Right cardiac atrium (tissue), 5 donors: ENCODE results near the gene HSPH1. TPM values are rescaled to one million over a fixed set of nuclear protein-coding genes. Genes with fewer than 3 reads are reported as not detected.

Source experiments
- ATAC-seq, 2 donors: fragments of 200-7000 bp; cut with Tn5 transposase; one replicate each; pipeline versions ENCODE4 v1.8.0 to v1.9.1; 2020; ENCODE audit warnings: moderate library complexity in 2 of 2, mild to moderate bottlenecking in 1 of 2
- DNase-seq, 3 donors: peaks; one replicate each; pipeline ENCODE4 v3.0.0-alpha.2; 2020
- H3K27ac ChIP-seq: one replicate; pipeline ENCODE4 v1.5.1; 2013; ENCODE audit warnings: mild to moderate bottlenecking, low read length, control low read depth, moderate library complexity
- H3K27me3 ChIP-seq: one replicate; pipeline ENCODE4 v1.6.1; 2013; ENCODE audit not compliant: control insufficient read depth, insufficient read depth
- H3K4me1 ChIP-seq: one replicate; pipeline ENCODE4 v1.6.1; 2013; ENCODE audit warnings: low read length; ENCODE audit not compliant: control insufficient read depth, insufficient read depth
- H3K4me3 ChIP-seq: one replicate; pipeline ENCODE4 v1.5.1; 2013; ENCODE audit warnings: low read length, control low read depth
- H3K9me3 ChIP-seq: one replicate; pipeline ENCODE4 v1.6.1; 2013; ENCODE audit warnings: low read length; ENCODE audit not compliant: control insufficient read depth
- WGBS: extraction: QIAGEN DNeasy Blood & Tissue Kit; methylation state at CpG from one replicate; pipeline ENCODE4 v1.1.7; 2013; 5-methylcytosine and 5-hydroxymethylcytosine counted together
- intact Hi-C, 4 donors: fragments of 100-400 bp; cut with DNase I; formaldehyde crosslinking; loops; one replicate each; pipeline versions ENCODE4 v1.11.0 to v1.14.0; 2022 to 2023
- polyA plus RNA-seq: library from polyadenylated mRNA; stranded (reverse); fragments of 200-250 nt; gene quantifications from one replicate; pipeline ENCODE4 v1.2.3, GENCODE V29; 2013
- total RNA-seq, 4 donors: library from RNA; stranded (reverse); fragmentation: NEBNext Ultra II Directional; extraction: Animal tissue kit (Norgen Biotek cat#: 25700); gene quantifications; one replicate each; pipeline ENCODE4 v1.2.1, GENCODE V29; 2021
- donor health status: healthy with polysubstance abuse.
- donor health status: DM: no; HTN: yes; CAD: no.
- donor health status: DM: no; HTN: no; CAD: no.
- donor health status: DM: no; HTN: yes; CAD: no; lungs with severe emphysema.
- donor health status: DM: yes; HTN: yes; CAD: no.

HSPH1 gene
- total and polyA plus RNA-seq, 5 donors: 42.1 to 108 (median 55.4) TPM

DNA sequence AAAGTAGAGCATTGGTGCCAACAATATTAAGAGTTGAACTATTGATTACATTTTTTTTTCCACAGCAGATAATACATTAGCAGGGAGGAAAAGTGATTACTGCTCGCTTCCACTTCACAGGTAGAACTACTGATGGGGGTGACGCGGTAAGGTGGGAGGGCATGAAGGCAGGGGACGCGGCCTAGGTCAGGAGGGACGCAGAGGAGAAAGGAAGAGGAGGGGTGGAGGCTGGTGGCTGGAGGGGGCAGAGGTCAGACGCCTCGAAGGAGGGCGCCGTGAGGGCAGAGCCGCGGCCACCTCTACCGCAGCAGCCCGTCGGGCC, 37.8 kb upstream of the HSPH1 start:
- Histone ChIP-seq H3K27me3 (no peaks in the 10 kb centered on the region), H3K4me3 (peak overlapping the region; percentile 87), H3K4me1 (peaks cover 2% of the 10 kb centered on the region), H3K27ac (peak overlapping the region; percentile 57), H3K9me3 (no peaks in the 10 kb centered on the region)
- 10% methylated on average over 15 of the region's 15 CpGs for WGBS
- DNase-seq: no peak
- intact Hi-C loops: loop anchor here in 1 of 4 donors (10.0 kb wide), 1 partner anchor 225 kb away; no protein-coding TSS in a partner anchor
- no peak for ATAC-seq

DNA sequence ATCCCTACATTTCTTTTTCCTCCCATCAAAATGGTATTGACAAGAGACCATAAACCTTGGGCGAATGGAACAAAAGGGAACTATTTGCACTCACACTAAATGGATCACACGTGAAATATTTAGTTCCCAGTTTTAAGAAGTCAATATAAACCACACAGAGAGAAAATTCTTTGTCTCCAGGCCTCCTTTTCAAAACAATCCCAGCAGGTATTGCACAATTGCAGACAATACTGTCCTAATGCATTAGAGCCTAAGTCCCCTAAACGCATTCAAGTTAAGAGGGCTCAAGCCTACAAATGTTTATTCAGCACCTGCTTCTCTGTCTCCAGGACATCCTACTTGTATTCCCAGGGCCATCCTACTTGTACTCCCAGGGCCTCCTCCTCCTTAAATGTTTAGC, 36.8 kb upstream of the HSPH1 start:
- H3K4me1 ChIP-seq: no peaks in the 10 kb centered on the region
- ATAC-seq (no peak), DNase-seq (no peak)
- no peaks in the 10 kb centered on the region for H3K27me3 ChIP-seq
- H3K9me3 ChIP-seq: no peaks in the 10 kb centered on the region
- WGBS: 88% methylated on average over 3 of the region's 3 CpGs
- no peak overlapping the region for H3K4me3 ChIP-seq
- intact Hi-C loops: loop anchor here in 1 of 4 donors (10.0 kb wide), 1 partner anchor 226 kb away; no protein-coding TSS in a partner anchor
- H3K27ac ChIP-seq: no peak overlapping the region

DNA sequence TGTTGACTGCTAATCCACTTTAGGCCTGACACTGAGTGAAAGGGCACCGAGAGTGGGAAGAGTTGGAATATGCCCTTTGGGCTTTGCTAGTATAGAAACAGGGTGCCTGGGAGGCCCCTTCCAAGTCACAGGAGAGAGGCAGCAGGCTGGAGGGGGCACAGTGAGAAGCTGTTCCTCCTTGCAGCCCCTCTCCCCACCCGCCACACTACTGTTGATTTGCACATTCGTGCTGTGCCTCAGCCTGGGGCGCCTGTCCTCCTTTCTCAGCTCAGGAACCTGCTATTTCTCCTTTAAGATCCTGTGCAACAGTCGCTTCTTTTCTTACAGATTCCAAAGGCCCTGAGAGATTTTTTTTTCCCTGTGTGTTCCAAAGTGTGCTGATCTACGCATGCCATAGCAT, 35.3 kb upstream of the HSPH1 start:
- ATAC-seq (no peak), DNase-seq (no peak)
- Histone ChIP-seq H3K9me3 (no peaks in the 10 kb centered on the region), H3K27me3 (no peaks in the 10 kb centered on the region), H3K4me3 (no peak overlapping the region), H3K27ac (no peak overlapping the region), H3K4me1 (no peaks in the 10 kb centered on the region)
- WGBS: 94% methylated on average over 6 of the region's 6 CpGs
- intact Hi-C loops: loop anchor here in 1 of 4 donors (10.0 kb wide), 1 partner anchor 228 kb away; no protein-coding TSS in a partner anchor

DNA sequence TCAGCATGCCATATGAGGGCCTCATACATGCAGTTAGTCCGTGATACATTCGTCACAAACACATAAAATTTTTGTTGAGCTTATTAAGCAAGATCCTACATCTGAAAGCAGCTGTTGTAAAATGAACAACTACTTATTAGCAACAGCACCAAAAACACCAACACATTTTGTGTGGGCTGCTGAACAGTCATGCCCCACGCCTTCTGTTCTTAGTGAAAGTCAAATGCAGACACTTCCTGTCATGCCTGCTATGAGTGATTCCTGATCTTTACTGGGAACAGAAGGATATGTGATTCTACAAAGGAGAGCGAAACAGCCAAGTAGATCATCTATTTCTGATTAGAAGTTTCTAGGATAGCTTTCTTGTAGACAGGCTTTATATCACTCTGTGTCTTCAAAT, 33.9 kb upstream of the HSPH1 start:
- H3K4me1 ChIP-seq: no peaks in the 10 kb centered on the region
- no peaks in the 10 kb centered on the region for H3K27me3 ChIP-seq
- H3K9me3 ChIP-seq: no peaks in the 10 kb centered on the region
- intact Hi-C loops: loop anchor here in 1 of 4 donors (10.0 kb wide), 1 partner anchor 229 kb away; no protein-coding TSS in a partner anchor
- DNase-seq (no peak), ATAC-seq (no peak)
- 94% methylated on average over 4 of the region's 4 CpGs for WGBS
- no peak overlapping the region for H3K27ac ChIP-seq
- H3K4me3 ChIP-seq: no peak overlapping the region

DNA sequence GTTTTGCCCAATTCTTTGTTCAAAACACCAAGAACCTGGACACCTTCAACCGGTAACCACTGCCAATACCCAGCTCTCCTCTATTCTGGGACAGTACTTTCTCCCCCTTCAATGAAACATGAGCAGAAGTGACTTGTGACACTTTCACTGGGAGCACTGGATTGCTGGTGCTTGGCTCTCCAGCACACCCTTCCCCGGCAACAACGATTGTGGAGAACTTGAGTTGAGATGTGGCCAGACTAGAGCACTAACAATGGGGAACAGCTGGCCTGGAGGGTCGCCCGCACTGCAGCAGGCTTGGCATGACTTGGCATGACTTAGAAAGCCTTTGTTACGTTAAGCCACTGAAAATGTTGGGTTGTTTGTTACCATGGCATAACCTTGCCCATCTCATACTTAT, 30.6 kb upstream of the HSPH1 start:
- no peaks in the 10 kb centered on the region for H3K9me3 ChIP-seq
- DNase-seq (no peak), ATAC-seq (peak in 1 of 2 donors; percentile 41)
- intact Hi-C loops: loop anchor here in 1 of 4 donors (10.0 kb wide), 1 partner anchor 232 kb away; no protein-coding TSS in a partner anchor
- no peak overlapping the region for H3K4me3 ChIP-seq
- no peaks in the 10 kb centered on the region for H3K4me1 ChIP-seq
- 83% methylated on average over 6 of the region's 6 CpGs for WGBS
- H3K27me3 ChIP-seq: no peaks in the 10 kb centered on the region
- H3K27ac ChIP-seq: no peak overlapping the region

DNA sequence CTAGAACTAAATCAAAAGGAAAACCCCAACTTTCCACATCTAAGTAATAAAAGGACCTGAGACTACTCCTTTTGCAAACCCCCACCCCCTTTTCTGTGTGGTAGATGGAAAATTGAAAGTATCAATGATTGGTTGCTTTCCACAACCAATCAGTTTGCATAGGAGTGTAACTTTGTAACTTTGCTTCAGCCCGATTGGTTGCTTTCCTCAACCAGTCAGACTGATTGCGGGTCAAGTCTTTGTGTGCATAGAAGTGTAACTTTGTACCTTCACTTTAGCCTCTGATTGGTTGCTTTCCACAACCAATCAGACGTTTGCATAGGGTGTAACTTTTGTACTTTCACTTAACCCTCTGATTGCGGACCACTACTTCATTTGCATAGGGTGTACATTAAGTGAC, 30.0 kb upstream of the HSPH1 start:
- no peak for DNase-seq
- Histone ChIP-seq H3K4me3 (no peak overlapping the region), H3K27ac (no peak overlapping the region), H3K4me1 (no peaks in the 10 kb centered on the region), H3K9me3 (no peaks in the 10 kb centered on the region), H3K27me3 (no peaks in the 10 kb centered on the region)
- WGBS: 85% methylated on average over 4 of the region's 4 CpGs
- intact Hi-C loops: loop anchor here in 1 of 4 donors (10.0 kb wide), 1 partner anchor 233 kb away; no protein-coding TSS in a partner anchor
- ATAC-seq: no peak

DNA sequence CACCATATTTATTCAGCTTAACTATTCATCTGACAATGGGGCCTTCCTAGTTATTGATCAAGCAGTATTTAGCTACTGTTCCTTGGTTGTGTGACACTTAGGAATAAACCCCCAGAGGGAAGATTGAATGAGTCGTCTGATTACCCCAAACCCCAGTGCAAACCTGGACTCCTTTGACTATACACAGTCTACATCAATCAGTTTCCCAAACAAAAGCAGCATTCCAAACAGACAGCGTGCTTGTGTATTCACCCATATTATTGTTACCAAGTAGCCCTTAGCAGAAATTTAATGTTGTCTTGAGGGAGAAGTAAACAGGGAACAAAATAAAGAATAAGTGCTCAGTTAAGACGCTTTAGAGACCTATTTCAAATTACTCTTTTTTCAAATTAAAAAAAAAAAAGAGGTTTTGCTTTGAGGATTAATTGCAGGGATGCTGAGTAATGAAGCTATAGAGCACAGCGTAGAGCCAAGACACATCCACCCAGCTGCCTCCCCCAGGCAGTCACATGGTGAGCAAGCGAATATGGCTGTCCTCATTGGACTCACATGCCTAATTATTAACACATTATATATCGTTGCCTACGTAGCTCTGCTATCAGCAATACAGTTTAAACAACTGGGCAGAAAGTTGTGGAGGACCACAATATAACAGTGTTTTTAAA, 23.4 kb upstream of the HSPH1 start:
- no peak for DNase-seq
- intact Hi-C loops: no loop called here
- ATAC-seq: no peak
- Histone ChIP-seq H3K4me3 (no peak overlapping the region), H3K27ac (no peak overlapping the region), H3K9me3 (no peaks in the 10 kb centered on the region), H3K27me3 (no peaks in the 10 kb centered on the region), H3K4me1 (no peaks in the 10 kb centered on the region)
- 79% methylated on average over 7 of the region's 7 CpGs for WGBS

DNA sequence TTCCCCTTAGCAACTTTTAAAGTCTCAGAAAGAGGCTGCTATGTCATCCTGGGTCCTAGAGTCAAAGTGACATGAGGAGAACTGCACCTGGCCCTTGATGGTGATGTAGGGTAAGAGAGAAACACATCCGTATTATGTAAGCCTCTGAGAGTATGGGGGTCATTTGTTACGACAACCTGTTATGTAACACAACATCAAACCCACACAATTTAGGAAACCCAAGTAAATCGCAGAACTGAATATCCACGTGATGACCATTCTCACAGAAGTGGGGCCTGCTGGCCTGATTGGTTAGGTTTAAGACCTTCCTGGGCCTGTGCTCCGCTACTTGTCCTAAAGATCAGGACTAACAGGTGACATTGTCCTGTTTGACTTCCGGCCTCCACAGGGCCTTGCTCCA, 22.7 kb upstream of the HSPH1 start:
- no peak overlapping the region for H3K27ac ChIP-seq
- intact Hi-C loops: no loop called here

DNA sequence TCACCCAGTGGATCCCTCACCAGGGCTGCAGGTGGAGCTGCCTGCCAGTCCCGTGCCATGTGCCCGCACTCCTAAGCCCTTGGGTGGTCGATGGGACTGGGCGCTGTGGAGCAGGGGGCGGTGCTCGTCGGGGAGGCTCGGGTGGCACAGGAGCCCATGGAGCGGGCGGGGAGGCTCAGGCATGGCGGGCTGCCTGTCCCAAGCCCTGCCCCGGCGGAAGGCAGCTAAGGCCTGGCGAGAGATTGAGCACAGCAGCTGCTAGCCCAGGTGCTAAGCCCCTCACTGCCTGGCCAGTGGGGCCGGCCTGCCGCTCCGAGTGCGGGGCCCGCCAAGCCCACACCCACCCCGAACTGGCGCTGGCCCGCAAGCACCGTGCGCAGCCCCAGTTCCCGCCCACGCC, 21.3 kb upstream of the HSPH1 start:
- Histone ChIP-seq H3K4me3 (no peak overlapping the region), H3K9me3 (no peaks in the 10 kb centered on the region), H3K4me1 (no peaks in the 10 kb centered on the region), H3K27me3 (no peaks in the 10 kb centered on the region), H3K27ac (no peak overlapping the region)
- ATAC-seq (no peak), DNase-seq (peak in 2 of 3 donors; percentile 40 to 58)
- 94% methylated on average over 26 of the region's 26 CpGs for WGBS
- intact Hi-C loops: no loop called here

More for the DNA sequence above, 22.7 kb upstream of the HSPH1 start:
- Histone ChIP-seq H3K9me3 (no peaks in the 10 kb centered on the region), H3K27me3 (no peaks in the 10 kb centered on the region), H3K4me1 (no peaks in the 10 kb centered on the region), H3K4me3 (no peak overlapping the region)
- 93% methylated on average over 6 of the region's 6 CpGs for WGBS
- no peak for ATAC-seq
- no peak for DNase-seq

DNA sequence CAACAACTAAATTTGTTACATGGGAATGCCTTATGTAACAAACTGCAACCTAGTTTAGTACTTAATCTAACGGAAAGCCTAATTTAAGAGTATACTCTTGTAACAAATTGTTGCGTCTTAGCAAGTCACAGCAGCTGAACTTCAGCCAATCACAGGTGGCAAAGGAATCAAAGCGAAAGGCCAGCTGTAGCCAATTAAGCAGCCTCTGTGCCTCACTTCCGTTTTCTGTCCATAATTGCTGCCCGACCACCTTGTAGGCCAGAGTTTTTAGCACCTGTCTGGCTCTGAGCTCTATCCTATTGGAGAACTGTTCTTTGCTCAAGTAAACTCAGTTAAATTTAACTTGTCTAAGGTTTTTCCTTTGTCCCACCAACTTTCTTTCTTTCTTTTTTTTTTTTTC, 18.1 kb upstream of the HSPH1 start:
- no peak overlapping the region for H3K4me3 ChIP-seq
- DNase-seq (no peak), ATAC-seq (no peak)
- WGBS: 78% methylated on average over 5 of the region's 5 CpGs
- no peaks in the 10 kb centered on the region for H3K27me3 ChIP-seq
- H3K4me1 ChIP-seq: no peaks in the 10 kb centered on the region
- intact Hi-C loops: no loop called here
- H3K9me3 ChIP-seq: no peaks in the 10 kb centered on the region
- no peak overlapping the region for H3K27ac ChIP-seq

DNA sequence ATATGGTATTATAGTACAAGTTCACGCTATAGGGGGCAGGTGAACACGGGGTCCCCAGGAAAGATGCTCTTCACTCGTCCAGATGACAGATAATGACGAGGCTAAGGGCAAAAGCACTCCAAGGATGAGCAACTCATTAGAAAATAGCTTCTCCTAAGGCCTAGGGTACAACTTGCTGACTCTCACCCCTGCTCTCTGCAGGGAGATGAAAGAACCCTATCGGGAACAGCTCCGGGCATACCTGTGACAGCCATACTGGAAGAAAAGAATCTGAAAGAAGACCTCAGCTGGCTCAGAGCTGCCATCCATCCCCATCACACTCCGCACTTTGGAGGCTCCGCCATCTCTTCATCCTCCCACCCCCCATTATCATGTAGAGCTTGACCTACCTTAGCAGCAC, 17.5 kb upstream of the HSPH1 start:
- Histone ChIP-seq H3K27me3 (no peaks in the 10 kb centered on the region), H3K27ac (no peak overlapping the region), H3K9me3 (no peaks in the 10 kb centered on the region), H3K4me3 (no peak overlapping the region), H3K4me1 (no peaks in the 10 kb centered on the region)
- WGBS: 95% methylated on average over 8 of the region's 8 CpGs
- ATAC-seq: no peak
- intact Hi-C loops: no loop called here
- no peak for DNase-seq
